Hematopoietic multipotent progenitor cell treated with erythropoietin and hydrocortisone succinate and interleukin-3 and kit ligand, for 4 days (in vitro differentiated cells): ENCODE data around the gene SF3B5.
"Not testable (repeated sequence)": the region's sequence is repeated elsewhere in the genome, so short reads cannot be mapped to it uniquely, and the experiment has no call there.

Experiments used
- DNase-seq: peaks from one replicate; pipeline ENCODE4 v3.0.0-alpha.2; 2015

Gene SF3B5

DNA sequence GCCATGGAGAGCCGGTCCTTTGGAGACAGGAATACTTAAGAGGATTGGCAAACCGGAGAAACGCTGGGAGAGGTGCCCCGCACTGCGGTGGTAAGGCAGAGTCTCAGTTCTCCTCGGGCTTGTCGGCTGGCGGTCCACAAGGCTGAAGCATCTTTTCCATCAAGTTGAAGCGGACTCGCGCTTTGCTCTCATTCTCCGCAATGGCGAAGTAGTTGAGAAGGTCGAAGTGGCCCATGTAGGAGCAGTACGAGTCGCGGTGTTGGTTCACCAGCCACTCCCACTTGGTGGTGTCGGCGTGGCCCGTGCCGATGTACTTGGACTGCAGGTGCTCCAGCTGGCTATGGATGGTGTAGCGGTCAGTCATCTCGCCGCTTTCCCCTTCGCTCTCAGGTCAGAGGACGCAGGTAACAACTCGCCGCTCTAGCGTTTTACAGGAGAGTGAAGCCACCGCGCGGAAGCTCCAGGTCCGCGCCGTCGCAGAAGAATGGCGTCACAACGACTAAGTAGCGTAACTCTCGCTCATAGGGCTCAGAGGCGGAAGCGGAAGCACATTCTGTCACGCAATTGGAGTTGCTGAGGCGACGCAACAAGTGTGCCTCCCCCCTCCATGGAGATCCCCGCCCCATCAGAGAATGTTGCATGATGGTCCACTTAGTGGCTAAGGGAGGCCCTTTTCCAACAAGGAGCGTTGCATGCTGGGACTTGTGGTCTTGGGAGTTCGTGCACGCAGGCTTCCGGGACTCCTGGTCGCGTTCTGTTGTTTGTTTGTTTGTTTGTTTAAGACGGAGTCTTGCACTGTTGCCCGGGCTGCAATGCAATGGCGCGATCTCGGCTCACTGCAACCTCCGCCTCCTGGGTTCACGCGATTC is at the start of gene SF3B5:
SF3B5 (minus strand) TSS at position 440 of the 869 bp plus-strand sequence; CDS start at position 364, 76 bp downstream.
- peak; percentile 100 for DNase-seq

GRCh38 chr6:144144996-144145395 is 49.6 kb upstream of the SF3B5 start:
- no peak for DNase-seq

DNA sequence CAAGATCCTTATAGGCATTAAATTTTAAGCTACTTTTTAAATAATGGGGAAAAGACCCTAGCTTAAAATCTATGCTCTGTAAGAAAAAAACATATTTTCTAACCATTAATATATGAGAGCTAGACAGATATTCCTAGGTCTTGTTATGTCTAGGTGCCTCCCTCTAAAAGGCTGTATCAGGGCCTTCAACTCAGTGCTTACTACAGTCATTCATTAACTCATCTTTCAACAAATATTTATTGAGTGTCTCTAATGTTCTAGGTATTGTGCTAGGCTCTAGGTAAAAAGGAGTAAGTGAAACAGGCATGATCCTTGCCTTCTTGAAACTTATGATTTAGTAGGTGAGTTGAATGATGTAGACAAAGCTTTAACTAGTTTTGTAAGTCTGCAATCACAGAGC is 48.5 kb upstream of the SF3B5 start:
- no peak for DNase-seq

DNA sequence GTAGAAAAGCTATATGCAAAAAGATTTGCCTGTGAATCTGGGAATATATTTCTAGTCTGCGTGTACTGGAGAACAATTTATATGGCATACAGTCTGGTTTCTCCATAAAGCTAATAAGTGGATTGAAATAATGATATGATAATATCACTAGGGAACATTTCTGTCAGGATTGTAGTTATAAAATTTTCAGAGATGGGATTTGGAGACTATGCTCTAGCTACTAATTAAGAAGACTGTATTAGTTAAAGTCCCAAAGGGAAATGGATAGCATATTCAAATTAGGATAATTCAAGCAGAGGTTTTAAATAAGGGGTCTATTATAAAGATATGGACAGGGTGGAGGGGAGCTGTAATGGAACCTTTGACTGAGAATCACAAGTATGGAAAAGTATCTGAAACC is 47.7 kb upstream of the SF3B5 start:
- DNase-seq, result no peak

DNA sequence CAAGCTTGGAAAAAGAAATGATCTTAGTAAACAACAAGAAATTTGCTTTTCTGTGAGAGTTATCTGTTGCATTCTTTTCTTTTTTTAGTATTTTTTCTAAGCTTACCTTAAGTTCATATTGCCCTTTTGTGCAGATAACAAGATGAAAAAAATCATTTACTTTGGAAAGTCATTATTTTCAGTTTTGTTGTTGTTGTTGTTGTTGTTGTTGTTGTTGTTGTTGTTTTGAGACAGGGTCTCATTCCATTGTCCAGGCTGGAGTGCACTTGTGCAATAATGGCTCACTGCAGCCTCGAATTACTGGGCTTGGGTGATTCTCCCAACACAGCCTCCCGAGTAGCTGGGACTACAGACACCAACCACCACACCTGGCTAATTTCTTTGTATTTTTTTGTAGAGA is 46.1 kb upstream of the SF3B5 start:
- DNase-seq, result no peak

DNA sequence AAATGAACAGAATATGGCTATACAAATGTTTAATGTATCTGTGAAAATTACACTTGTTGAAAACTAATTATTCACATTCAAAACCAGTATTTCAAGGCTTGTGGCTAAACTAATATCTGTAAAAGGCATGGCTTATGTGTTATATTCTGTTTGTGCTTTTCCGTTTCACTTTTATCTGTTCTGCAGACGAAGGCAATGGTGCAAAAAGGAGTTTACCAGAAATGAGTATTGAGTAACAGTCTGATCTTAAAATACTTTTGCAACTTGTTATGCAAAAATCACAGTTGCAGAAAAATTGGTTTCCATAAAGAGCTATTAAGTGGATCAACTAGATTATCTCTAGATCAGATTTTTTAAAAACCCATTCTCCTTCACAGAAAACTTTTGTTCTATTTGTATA is 45.5 kb upstream of the SF3B5 start:
- no peak for DNase-seq

DNA sequence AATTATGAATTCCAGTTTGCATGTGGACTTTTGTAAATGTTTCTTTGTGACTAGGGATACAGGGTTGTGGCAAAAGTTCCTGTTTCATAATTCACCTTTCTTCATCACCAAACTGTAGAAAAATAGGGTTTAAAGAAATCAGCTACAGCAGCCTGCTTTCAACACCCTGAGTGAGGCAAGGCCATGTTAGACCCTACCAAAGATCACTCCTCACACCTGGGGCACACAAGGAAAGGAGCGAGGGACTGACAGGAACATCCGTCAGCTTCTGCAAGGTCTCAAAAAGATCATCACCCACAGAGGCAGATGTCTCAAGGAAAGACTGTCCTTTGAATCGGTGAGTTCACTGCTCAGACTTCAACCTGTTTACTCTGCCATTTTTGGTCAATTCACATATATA is 44.4 kb upstream of the SF3B5 start:
- DNase-seq, result peak; percentile 22

DNA sequence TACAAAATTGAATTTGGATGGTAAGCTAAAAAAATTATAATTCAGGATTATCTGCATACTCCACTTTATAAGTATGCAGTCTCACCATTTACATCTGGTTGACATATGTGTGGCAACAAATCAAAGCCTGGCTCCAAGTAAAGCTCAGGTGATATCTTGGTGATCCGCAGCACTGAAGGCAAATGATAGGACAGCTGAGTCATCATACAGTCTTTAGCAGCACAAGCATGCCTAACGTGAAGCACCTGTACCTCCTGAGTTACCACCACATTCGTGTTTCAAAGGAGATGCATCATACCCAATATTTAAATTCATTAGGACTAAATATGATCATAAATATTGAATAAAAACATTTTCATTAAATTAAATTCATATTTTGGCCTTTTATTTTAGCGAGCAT is 43.2 kb upstream of the SF3B5 start:
- DNase-seq, result no peak

- DNase-seq, result no peak
These were observed 39.4 kb upstream of the SF3B5 start for GRCh38 chr6:144134737-144135136.

DNA sequence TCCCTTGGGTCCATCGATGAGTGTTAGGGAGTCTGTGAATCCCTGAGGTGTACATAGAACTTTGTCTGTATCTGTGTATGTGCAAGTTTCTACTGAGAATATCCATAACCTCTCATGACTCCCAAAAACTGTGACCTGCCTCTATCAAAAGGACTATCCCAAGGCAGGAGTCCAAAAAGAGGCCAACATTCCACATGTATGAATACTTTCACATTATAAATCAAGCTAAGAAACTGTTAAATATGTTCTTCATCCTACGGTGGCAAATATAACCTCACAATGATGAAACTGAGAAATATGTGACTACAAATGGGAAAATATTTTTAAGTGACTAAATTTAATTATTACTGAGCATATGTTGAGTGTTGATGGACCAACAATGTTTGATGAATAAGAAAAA is 38.8 kb upstream of the SF3B5 start:
- DNase-seq, result no peak

DNA sequence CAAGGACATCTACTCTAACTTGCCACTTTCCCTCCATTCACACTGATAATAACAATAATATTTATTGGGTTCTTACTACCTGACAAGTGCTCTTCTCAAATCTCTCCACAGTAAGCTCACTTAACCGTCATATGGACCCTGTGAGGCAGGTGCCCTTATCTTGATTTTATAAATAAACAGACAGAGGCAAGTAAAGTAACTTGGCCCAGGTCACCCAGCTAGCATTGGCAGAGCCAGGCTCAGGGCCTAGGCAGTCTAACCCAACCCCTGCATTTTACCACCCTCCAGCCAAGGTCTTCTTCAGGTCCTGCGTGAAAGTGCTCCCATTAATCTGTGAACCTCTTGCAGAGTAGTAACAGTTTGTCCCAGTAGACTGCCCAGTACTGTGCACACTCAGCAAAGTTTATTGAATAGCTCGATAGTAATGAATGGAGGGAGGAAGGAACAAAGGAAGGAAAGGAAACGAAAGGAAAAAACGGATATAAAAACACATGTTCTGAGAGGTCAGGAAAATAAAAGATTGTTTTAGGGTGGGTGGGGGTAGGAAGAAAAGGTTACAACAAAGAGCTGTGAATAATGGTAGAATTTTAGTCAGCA is 38.0 kb upstream of the SF3B5 start:
- no peak for DNase-seq

GRCh38 chr6:144132167-144132690 is 36.9 kb upstream of the SF3B5 start:
- not testable (repeated sequence) for DNase-seq

DNA sequence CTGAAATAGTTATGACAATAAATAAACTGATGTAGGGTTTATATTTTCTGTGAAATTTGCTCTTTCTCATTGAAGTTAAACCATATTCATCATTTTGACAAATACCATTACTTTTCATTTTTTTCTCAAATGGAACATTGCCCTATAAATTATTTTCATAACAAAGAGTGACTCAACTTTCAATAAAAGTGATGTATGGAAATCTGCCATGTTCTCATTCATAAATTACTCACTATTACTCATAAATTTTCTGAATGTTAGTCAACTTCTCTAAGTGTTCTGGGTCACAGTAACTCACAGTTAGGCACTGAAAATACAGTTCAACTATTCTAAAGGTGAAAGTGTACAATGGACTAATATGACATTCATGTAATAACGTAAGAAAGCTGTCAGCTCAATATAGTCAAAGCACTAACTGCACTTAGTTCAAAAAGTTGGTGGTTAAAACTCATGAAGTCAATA is 35.9 kb upstream of the SF3B5 start:
- DNase-seq, result no peak

GRCh38 chr6:144129469-144129868 is 34.1 kb upstream of the SF3B5 start:
- no peak for DNase-seq

GRCh38 chr6:144127097-144127496 is 31.7 kb upstream of the SF3B5 start:
- no peak for DNase-seq

GRCh38 chr6:144123836-144124235 is 28.5 kb upstream of the SF3B5 start:
- peak; percentile 86 for DNase-seq

GRCh38 chr6:144123421-144123820 is 28.0 kb upstream of the SF3B5 start:
- peak; percentile 53 for DNase-seq

GRCh38 chr6:144122861-144123260 is 27.5 kb upstream of the SF3B5 start:
- peak; percentile 30 for DNase-seq

- no peak for DNase-seq
These were observed 24.0 kb upstream of the SF3B5 start for GRCh38 chr6:144119376-144119775.

GRCh38 chr6:144115219-144115618 is 19.8 kb upstream of the SF3B5 start:
- DNase-seq, result no peak

- no peak for DNase-seq
These were observed 18.0 kb upstream of the SF3B5 start for GRCh38 chr6:144113366-144113765.

- no peak for DNase-seq
These were observed 14.8 kb upstream of the SF3B5 start for GRCh38 chr6:144110210-144110609.

GRCh38 chr6:144106206-144106605 is 10.8 kb upstream of the SF3B5 start:
- DNase-seq, result no peak

- DNase-seq, result peak; percentile 91
These were observed 9.6 kb upstream of the SF3B5 start for GRCh38 chr6:144104898-144105487.
